Measurements from ENCODE around the gene PXMP2. TPM values are rescaled to one million over a fixed set of nuclear protein-coding genes. Genes with fewer than 3 reads are reported as not detected.

Gene PXMP2
- total RNA-seq, 1 donor from 2014 or later, result 9.8 TPM

DNA sequence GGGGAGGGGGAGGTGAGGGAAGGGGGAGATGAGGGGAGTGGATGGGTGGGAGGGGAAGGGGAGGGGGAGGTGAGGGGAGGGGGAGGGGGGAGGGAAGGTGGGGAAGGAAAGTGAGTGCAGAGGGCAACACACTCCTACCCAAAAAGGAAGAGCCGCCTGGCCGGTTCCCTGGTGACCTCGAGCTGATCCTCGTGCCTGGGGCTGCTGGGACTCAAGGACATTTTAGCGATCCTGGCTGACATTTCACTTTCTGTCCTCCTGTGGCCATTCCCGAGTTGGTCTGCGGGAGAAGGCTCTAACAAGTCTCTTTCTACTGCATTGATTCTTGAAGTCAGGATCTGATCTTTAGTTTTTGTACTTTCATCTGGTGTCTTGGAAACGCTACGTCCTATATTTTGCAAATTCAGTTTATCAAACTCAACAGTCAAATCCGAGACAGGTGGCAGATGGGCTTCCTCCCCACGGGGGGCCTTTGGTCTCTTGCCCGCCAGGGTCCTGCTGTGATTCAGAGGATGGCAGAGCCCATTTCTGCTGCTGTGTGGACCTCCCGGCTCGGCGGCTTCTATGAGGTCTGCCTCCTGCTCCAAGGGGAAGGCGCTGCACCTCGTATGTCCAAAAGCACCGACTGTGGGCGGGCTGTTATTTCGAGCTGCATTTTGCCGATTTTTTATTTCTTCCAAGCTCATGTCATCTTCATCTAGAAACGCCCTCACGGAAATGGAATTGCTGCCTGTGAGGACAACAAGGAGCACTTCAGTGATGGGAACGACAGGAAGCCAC lies 42.3 kb downstream of the PXMP2 start:
- Mint-ChIP-seq H3K9me3 (ENCODE audit: unreplicated experiment) (peaks cover 5% of the 10 kb centered on the region), H3K4me3 (ENCODE audit: unreplicated experiment) (no peak overlapping the region), H3K27me3 (ENCODE audit: unreplicated experiment) (peaks cover 6% of the 10 kb centered on the region), H3K27ac (ENCODE audit: unreplicated experiment) (peak overlapping the region; percentile 39), H3K36me3 (ENCODE audit: unreplicated experiment) (peaks cover 40% of the 10 kb centered on the region), H3K4me1 (ENCODE audit: low read depth, unreplicated experiment) (peaks cover 13% of the 10 kb centered on the region)
- TF ChIP-seq, protein P1, sequence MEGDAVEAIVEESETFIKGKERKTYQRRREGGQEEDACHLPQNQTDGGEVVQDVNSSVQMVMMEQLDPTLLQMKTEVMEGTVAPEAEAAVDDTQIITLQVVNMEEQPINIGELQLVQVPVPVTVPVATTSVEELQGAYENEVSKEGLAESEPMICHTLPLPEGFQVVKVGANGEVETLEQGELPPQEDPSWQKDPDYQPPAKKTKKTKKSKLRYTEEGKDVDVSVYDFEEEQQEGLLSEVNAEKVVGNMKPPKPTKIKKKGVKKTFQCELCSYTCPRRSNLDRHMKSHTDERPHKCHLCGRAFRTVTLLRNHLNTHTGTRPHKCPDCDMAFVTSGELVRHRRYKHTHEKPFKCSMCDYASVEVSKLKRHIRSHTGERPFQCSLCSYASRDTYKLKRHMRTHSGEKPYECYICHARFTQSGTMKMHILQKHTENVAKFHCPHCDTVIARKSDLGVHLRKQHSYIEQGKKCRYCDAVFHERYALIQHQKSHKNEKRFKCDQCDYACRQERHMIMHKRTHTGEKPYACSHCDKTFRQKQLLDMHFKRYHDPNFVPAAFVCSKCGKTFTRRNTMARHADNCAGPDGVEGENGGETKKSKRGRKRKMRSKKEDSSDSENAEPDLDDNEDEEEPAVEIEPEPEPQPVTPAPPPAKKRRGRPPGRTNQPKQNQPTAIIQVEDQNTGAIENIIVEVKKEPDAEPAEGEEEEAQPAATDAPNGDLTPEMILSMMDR (IDR thresholded peaks at IDR 0.05; ENCODE audit: partially characterized antibody, unreplicated experiment), result no peak
- no peak for DNase-seq

DNA sequence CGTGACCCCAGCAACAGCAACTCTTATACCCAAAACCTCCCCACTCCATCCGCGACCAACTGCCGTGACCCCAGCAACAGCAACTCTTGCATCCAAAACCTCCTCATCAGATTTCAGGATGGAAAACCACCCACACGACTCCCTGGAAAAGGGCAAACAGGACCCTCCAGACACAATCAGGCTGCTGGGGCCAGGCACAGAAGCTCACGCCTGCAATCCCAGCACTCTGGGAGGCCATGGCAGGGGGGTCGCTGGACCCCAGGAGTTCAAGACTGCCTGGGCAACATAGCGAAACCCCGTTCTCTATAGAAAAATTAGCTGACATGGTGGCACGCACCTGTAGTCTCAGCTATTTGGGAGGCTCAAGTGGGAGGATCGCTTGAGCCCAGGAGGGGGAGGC lies 43.0 kb downstream of the PXMP2 start:
- Mint-ChIP-seq H3K27me3 (ENCODE audit: unreplicated experiment) (peaks cover 6% of the 10 kb centered on the region), H3K36me3 (ENCODE audit: unreplicated experiment) (peaks cover 36% of the 10 kb centered on the region), H3K9me3 (ENCODE audit: unreplicated experiment) (peaks cover 5% of the 10 kb centered on the region), H3K27ac (ENCODE audit: unreplicated experiment) (peak overlapping the region; percentile 39), H3K4me3 (ENCODE audit: unreplicated experiment) (no peak overlapping the region), H3K4me1 (ENCODE audit: low read depth, unreplicated experiment) (peaks cover 9% of the 10 kb centered on the region)
- no peak for DNase-seq
- TF ChIP-seq, protein P1 (IDR thresholded peaks at IDR 0.05; ENCODE audit: partially characterized antibody, unreplicated experiment), result no peak

DNA sequence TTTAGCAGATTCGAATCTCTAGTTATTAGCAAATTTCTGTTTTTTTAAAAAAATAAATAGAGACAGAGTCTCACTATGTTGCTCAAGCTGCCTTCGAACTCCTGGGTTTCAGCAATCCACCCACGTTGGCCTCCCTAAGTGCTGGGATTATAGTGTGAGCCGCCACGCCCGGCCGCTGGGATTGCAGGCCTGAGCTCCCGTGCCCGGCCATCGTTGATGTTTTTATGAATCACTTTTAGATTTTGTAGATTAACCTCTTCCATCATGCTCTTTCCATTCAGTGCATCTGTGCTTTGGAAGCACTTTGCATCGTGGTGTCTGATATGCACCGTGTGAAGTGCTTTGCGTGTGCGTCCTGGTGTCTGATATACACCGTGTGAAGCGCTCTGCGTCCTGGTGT lies 44.2 kb downstream of the PXMP2 start:
- DNase-seq, result no peak
- H3K4me1 Mint-ChIP-seq (ENCODE audit: low read depth, unreplicated experiment), result peaks cover 4% of the 10 kb centered on the region
- peak overlapping the region; percentile 23 for H3K4me3 Mint-ChIP-seq (ENCODE audit: unreplicated experiment)
- TF ChIP-seq, protein P1 (IDR thresholded peaks at IDR 0.05; ENCODE audit: partially characterized antibody, unreplicated experiment), result no peak
- no peak overlapping the region for H3K27ac Mint-ChIP-seq (ENCODE audit: unreplicated experiment)
- H3K9me3 Mint-ChIP-seq (ENCODE audit: unreplicated experiment), result peaks cover 5% of the 10 kb centered on the region
- H3K27me3 Mint-ChIP-seq (ENCODE audit: unreplicated experiment), result peaks cover 7% of the 10 kb centered on the region
- peaks cover 34% of the 10 kb centered on the region for H3K36me3 Mint-ChIP-seq (ENCODE audit: unreplicated experiment)

GRCh38 chr12:132734206-132734605 lies 46.8 kb downstream of the PXMP2 start:
- H3K27me3 Mint-ChIP-seq (ENCODE audit: unreplicated experiment), result peaks cover 7% of the 10 kb centered on the region
- no peak for DNase-seq
- H3K36me3 Mint-ChIP-seq (ENCODE audit: unreplicated experiment), result peaks cover 30% of the 10 kb centered on the region
- H3K4me3 Mint-ChIP-seq (ENCODE audit: unreplicated experiment), result no peak overlapping the region
- H3K27ac Mint-ChIP-seq (ENCODE audit: unreplicated experiment), result no peak overlapping the region
- peaks cover 4% of the 10 kb centered on the region for H3K4me1 Mint-ChIP-seq (ENCODE audit: low read depth, unreplicated experiment)
- H3K9me3 Mint-ChIP-seq (ENCODE audit: unreplicated experiment), result peaks cover 5% of the 10 kb centered on the region
- TF ChIP-seq, protein P1 (IDR thresholded peaks at IDR 0.05; ENCODE audit: partially characterized antibody, unreplicated experiment), result no peak

DNA sequence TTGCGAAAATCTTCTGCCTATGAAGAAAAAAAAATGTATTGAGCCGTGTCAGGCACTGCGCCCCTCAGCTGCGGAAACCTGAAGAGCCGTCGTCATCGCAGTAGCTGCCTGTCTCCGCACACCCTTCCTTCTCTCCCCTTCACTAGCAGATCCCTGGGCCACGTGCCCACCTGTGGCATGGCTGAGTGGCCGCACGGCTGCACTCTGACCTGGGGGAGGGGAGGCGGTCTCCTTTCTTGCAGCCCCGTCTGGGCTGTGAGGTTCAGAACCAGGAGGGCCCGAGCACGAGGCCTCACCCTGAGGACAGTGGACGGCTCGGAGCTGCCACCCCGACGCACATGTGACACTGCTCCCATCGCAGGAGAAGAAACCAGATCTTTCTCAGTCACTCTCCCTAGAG lies 48.1 kb downstream of the PXMP2 start:
- TF ChIP-seq, protein P1 (IDR thresholded peaks at IDR 0.05; ENCODE audit: partially characterized antibody, unreplicated experiment), result no peak
- no peak for DNase-seq

More for the DNA sequence above, 48.1 kb downstream of the PXMP2 start:
- Mint-ChIP-seq H3K36me3 (ENCODE audit: unreplicated experiment) (peaks cover 22% of the 10 kb centered on the region), H3K4me3 (ENCODE audit: unreplicated experiment) (no peak overlapping the region), H3K27ac (ENCODE audit: unreplicated experiment) (no peak overlapping the region), H3K27me3 (ENCODE audit: unreplicated experiment) (peaks cover 5% of the 10 kb centered on the region), H3K4me1 (ENCODE audit: low read depth, unreplicated experiment) (no peaks in the 10 kb centered on the region), H3K9me3 (ENCODE audit: unreplicated experiment) (peaks cover 5% of the 10 kb centered on the region)
